GM08714 (cell line): ENCODE measurements around the gene MDM2.
"Not testable (repeated sequence)": the region's sequence is repeated elsewhere in the genome, so short reads cannot be mapped to it uniquely, and the experiment has no call there.

Experiments
- H3K4me3 ChIP-seq: fragments of 200-500 bp; sonication (Bioruptor generic); 2 replicates; pipeline ENCODE4 v1.5.1; 2014; ENCODE audit warnings: mild to moderate bottlenecking, low read length, inconsistent platforms
- ZNF274 ChIP-seq: IDR thresholded peaks from 2 replicates; pipeline ENCODE4 v1.6.1; 2012; ENCODE audit warnings: mild to moderate bottlenecking, low read depth, low read length

The MDM2 gene

GRCh38 chr12:68792952-68793351 lies 15.0 kb upstream of the MDM2 start:
- H3K4me3 ChIP-seq = no peak overlapping the region
- no peak for TF ChIP-seq ZNF274

GRCh38 chr12:68793436-68793835 lies 14.5 kb upstream of the MDM2 start:
- TF ChIP-seq ZNF274 = no peak
- H3K4me3 ChIP-seq = no peak overlapping the region

- no peak overlapping the region for H3K4me3 ChIP-seq
- no peak for TF ChIP-seq ZNF274
Observed at GRCh38 chr12:68793975-68794652, 13.9 kb upstream of the MDM2 start.

- H3K4me3 ChIP-seq = no peak overlapping the region
- no peak for TF ChIP-seq ZNF274
Observed at GRCh38 chr12:68794653-68795251, 13.2 kb upstream of the MDM2 start.

GRCh38 chr12:68796399-68796798 lies 11.6 kb upstream of the MDM2 start:
- TF ChIP-seq ZNF274 = no peak
- H3K4me3 ChIP-seq = no peak overlapping the region

- TF ChIP-seq ZNF274 = no peak
- H3K4me3 ChIP-seq = no peak overlapping the region
Observed at GRCh38 chr12:68798882-68799234, 9.1 kb upstream of the MDM2 start.

GRCh38 chr12:68800294-68800693 lies 7.7 kb upstream of the MDM2 start:
- H3K4me3 ChIP-seq = no peak overlapping the region
- TF ChIP-seq ZNF274 = no peak

GRCh38 chr12:68801124-68801523 lies 6.9 kb upstream of the MDM2 start:
- H3K4me3 ChIP-seq = not testable (repeated sequence)

GRCh38 chr12:68802372-68802745 lies 5.6 kb upstream of the MDM2 start:
- H3K4me3 ChIP-seq = not testable (repeated sequence)

- not testable (repeated sequence) for H3K4me3 ChIP-seq
Observed at GRCh38 chr12:68802911-68803651, 4.9 kb upstream of the MDM2 start.

- no peak for TF ChIP-seq ZNF274
- H3K4me3 ChIP-seq = no peak overlapping the region
Observed at GRCh38 chr12:68803948-68804656, 3.9 kb upstream of the MDM2 start.

- TF ChIP-seq ZNF274 = no peak
- no peak overlapping the region for H3K4me3 ChIP-seq
Observed at GRCh38 chr12:68804657-68805591, 3.1 kb upstream of the MDM2 start.

GRCh38 chr12:68805592-68806120 lies 2.3 kb upstream of the MDM2 start:
- H3K4me3 ChIP-seq = no peak overlapping the region
- no peak for TF ChIP-seq ZNF274

GRCh38 chr12:68806488-68807237 lies 1.3 kb upstream of the MDM2 start:
- no peak overlapping the region; the same call in 1 of the 2 replicates for H3K4me3 ChIP-seq
- no peak for TF ChIP-seq ZNF274

GRCh38 chr12:68807274-68807575 lies 752 bp upstream of the MDM2 start:
- peak overlapping the region; percentile 56; the same call in 1 of the 2 replicates for H3K4me3 ChIP-seq
